Activated CD4-positive, alpha-beta T cell treated with anti-CD3 and anti-CD28 coated beads, Interleukin-2, Interleukin-4, amounts not matched to agents 100 ng/mL and 50 ng/mL, durations not matched to agents 16 hours and 8 hours (primary cell): Measurements from ENCODE around the gene TASOR.
"Not testable (repeated sequence)": the region's sequence is repeated elsewhere in the genome, so short reads cannot be mapped to it uniquely, and the experiment has no call there.

ENCODE experiments used
- DNase-seq: peaks from one replicate; pipeline ENCODE4 v3.0.0-alpha.2; 2020; ENCODE audit warnings: low spot score

The TASOR gene

GRCh38 chr3:56683122-56683817 lies at the start of gene TASOR:
TASOR (minus strand) TSS chr3:56683265; CDS start chr3:56683006, 259 bp downstream.
- peak; percentile 90 for DNase-seq

GRCh38 chr3:56732109-56732508 lies 49.0 kb upstream of the TASOR start:
- no peak for DNase-seq

- peak; percentile 79 for DNase-seq
Measured at GRCh38 chr3:56725175-56725574, 42.1 kb upstream of the TASOR start.

DNA sequence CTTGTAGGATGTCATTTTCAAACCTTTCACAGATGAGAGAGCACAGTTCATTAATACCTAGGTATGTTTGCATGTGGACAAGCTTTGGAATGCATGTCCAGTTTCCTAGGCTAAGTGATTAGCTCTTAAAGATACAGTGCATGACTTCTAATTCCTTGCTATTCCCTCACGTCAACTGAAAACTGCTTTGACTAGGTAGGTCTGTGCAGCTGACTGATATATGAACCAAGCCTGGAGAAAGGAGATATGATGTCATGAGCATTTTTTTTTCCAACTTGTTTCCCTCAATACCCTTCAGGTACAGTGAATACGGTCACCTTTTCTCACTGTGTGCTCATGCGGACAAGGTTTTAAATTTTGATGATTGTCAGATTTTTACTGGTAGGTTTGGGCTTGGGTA lies 41.6 kb upstream of the TASOR start:
- DNase-seq, result no peak

- DNase-seq, result no peak
Measured at GRCh38 chr3:56720849-56721248, 37.8 kb upstream of the TASOR start.

GRCh38 chr3:56718809-56719208 lies 35.7 kb upstream of the TASOR start:
- not testable (repeated sequence) for DNase-seq

- no peak for DNase-seq
Measured at GRCh38 chr3:56711344-56711743, 28.3 kb upstream of the TASOR start.

GRCh38 chr3:56707412-56707811 lies 24.3 kb upstream of the TASOR start:
- DNase-seq, result not testable (repeated sequence)

DNA sequence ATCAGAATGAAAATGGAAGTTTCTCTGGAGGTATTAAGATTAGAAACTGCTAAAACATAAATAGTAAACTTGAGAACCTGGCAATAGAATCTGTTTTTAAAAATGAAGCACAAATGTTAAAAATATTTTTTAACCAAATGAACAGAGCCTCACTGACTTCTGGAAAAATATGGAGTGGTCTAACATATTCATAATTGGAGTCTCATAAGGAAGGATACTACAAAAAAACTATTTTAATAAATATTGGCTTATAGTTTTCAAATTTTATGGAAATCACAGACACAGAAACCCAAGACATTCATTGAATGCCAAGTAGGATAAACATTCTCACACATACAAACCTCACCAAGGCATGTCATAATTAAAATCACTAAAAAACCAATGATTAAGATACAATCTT lies 23.6 kb upstream of the TASOR start:
- DNase-seq, result no peak

DNA sequence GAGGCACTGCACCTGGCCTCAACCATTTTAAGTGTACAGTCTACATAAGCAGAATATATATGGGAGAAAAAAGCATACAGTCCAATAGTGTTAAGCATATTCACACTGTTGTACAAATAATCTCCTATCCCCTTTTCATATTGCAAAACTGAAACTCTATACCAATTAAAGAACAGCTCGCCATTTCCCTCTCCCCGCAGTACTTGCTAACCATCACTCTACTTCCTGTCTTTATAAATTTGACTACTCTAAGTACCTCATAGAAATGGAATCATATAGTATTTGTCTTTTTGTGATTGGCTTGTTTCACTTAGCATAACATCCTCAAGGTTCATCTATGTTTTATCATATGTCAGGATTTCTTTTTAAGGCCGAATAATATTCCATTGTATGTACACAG lies 21.6 kb upstream of the TASOR start:
- no peak for DNase-seq

- DNase-seq, result peak; percentile 62
Measured at GRCh38 chr3:56702490-56703315, 19.6 kb upstream of the TASOR start.

GRCh38 chr3:56700151-56700550 lies 17.1 kb upstream of the TASOR start:
- DNase-seq, result no peak

DNA sequence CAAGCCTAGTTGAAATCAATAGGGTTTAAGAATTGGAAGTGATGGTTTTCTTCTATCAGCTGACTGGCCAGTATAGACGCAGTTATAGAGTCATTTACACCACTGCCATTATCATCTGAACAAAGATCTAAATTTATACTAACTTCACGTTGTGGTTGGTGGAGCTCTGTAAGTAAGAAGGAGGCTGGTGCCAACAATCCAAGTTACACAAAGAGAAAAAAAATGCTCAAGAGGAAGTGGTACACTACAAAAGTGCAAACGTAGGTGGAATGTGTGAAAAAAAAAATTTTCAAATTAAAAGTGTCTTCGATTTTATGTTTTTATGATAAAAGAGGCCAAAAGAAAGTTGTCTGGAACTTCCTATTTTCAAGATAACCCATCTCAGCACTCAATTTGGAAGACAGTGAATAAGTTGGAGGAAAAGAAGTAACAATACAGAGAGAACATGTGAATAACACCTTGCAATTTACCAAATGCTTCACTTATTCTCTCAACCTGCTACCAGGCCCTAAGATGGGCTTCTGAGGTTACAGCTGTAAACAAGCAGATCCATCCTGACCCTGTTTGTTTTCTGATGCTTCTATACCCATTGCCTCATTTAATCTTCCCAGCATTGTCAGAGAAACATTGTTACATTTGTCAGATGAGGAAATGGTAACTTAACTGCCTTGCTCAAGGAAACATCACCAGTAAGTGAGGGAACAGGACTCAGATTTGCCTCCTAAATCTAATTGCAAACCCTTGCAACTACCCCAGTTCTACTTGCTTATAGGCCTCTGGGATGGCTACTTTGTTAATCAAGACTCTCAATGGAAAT lies 12.0 kb upstream of the TASOR start:
- DNase-seq, result no peak

DNA sequence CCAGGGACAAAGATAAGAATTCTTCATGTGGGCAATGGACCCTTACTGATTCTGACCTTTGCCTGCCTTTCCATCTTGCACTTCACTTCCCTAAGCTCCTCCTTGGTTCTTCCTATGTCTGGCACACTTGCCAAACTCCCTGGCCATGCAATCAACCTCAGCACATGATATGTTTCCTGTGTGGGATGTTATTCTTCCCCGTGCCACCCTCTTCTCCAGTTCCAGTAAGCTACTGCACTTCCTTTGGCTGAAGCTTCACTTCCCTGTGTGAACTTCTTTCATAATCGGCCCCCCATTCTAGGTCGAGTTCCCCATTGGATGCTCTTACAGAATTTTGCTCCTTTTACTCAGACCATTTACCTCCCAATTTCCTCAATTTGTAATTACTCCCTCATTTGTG lies 10.7 kb upstream of the TASOR start:
- DNase-seq, result no peak

DNA sequence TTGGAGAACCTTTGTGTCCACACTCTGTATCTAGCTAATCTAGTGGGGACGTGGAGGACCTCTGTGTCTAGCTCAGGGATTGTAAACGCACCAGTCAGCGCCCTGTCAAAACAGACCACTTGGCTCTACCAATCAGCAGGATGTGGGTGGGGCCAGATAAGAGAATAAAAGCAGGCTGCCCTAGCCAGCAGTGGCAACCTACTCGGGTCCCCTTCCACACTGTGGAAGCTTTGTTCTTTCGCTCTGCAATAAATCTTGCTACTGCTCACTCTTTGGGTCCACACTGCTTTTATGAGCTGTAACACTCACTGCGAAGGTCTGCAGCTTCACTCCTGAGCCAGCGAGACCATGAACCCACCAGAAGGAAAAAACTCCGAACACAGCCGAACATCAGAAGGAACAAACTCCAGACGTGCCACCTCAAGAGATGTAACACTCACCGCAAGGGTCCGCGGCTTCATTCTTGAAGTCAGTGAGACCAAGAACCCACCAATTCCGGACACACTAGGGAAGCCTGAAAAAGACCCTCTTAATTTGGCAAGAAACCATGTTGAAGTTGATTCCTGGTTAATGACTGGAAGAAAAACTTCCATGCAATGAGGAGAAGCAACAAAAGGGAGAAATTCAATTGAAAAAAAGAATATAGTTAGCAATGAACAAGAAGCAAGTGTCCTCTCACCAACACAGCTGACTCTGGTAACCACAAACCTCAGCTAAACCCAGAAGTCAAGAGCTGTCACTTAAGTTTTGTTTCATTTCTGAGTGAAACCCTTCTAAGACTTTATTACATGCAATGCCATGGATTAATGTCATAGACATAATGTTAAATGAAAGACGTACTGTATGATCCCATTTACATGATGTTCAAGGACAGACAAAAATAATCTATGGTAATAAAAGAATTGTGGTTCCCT lies 9.7 kb upstream of the TASOR start:
- DNase-seq, result peak; percentile 54

GRCh38 chr3:56692001-56692365 lies 8.9 kb upstream of the TASOR start:
- DNase-seq, result not testable (repeated sequence)

GRCh38 chr3:56691165-56692000 lies 8.3 kb upstream of the TASOR start:
- DNase-seq, result no peak

DNA sequence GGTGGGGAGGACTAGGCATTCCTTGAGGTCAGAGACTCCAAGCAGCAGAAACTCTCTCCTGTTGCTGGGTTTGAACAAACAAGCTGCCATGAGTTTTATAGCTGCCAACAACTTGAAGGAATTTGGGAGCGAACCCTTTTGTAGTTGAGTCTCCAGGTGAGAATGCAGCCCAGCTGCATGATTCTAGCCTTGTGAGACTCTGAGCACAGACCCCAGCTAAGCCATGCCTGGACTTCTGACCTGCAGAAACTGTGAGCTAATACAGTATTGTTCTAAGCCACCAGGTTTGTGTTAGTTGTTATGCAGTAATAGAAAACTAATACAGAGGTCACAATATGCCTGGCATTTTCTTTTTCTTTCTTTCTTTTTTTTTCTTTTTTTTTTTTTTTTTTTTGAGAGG lies 6.2 kb upstream of the TASOR start:
- no peak for DNase-seq

DNA sequence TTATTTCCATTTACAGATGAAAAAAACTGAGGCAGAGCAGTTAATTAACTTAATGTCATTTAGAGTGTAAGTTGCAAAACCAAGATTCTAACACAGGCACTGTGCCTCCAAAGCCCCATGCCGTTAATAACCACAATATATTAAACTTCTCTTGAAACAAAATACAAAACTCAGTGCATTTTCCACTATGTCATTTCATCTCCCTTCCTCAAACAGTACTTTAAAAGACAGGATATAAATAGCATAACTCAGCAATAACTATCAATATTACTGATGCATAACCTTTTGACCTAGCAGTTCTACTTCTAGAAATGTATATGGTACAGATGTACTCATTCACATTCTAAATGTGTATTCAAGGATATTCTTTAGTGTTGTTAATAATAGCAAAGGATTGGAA lies 5.1 kb upstream of the TASOR start:
- no peak for DNase-seq

DNA sequence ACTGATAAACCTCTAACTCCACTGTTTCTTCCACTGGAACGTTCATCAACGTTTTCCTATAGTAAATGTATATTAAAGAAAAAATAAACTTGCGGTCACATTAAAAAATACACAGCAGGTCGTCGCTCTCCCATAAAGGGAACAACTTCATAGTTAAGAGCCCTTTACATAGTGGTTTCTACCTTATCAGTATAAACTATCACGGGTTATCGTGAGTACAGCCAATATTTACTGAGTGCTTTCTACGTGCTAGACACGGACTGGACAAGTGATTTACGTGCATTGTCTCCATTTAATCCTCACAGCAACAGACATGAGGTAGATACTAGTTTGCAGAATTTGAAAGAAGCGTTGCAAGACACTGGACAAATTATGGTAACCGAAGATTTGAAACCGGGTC lies 964 bp upstream of the TASOR start:
- DNase-seq, result no peak
